GM23338 (cell line): ENCODE measurements around the gene MED13L. TPM values are rescaled to one million over a fixed set of nuclear protein-coding genes. Genes with fewer than 3 reads are reported as not detected.

Experiments used
- ATAC-seq: fragments of 200-7000 bp; cut with Tn5 transposase; 3 replicates; pipeline ENCODE4 v1.9.1; 2020
- DNase-seq: peaks from one replicate; pipeline ENCODE4 v3.0.0-alpha.2; 2015; ENCODE audit warnings: low spot score
- H2AFZ ChIP-seq: fragments of 200-600 bp; sonication (generic); 2 replicates; pipeline ENCODE4 v1.8.0; 2016; ENCODE audit warnings: antibody characterized with exemption, mild to moderate bottlenecking, moderate library complexity
- H3F3A ChIP-seq: fragments of 200-600 bp; sonication (generic); replicated peaks from 2 replicates; pipeline ENCODE4 v1.8.0; 2017; ENCODE audit warnings: antibody characterized with exemption, mixed run types, low read depth
- H3K27ac ChIP-seq: fragments of 200-600 bp; sonication (generic); 2 replicates; pipeline ENCODE4 v1.6.1; 2016; ENCODE audit warnings: low read depth
- H3K27me3 ChIP-seq: fragments of 200-600 bp; sonication (generic); 2 replicates; pipeline ENCODE4 v1.8.0; 2016; ENCODE audit warnings: mild to moderate bottlenecking, mixed run types, moderate library complexity; ENCODE audit not compliant: insufficient read depth
- H3K36me3 ChIP-seq: fragments of 200-600 bp; sonication (generic); 2 replicates; pipeline ENCODE4 v1.8.0; 2016; ENCODE audit warnings: mild to moderate bottlenecking; ENCODE audit not compliant: insufficient read depth
- H3K4me1 ChIP-seq: fragments of 200-600 bp; sonication (generic); 2 replicates; pipeline ENCODE4 v1.8.0; 2016; ENCODE audit warnings: mild to moderate bottlenecking, moderate library complexity; ENCODE audit not compliant: insufficient read depth
- H3K4me2 ChIP-seq: fragments of 200-600 bp; sonication (generic); 2 replicates; pipeline ENCODE4 v1.7.1; 2017; ENCODE audit warnings: mixed run types
- H3K4me3 ChIP-seq: fragments of 200-600 bp; sonication (generic); 2 replicates; pipeline ENCODE4 v1.6.1; 2016; ENCODE audit warnings: mixed run types
- H3K79me2 ChIP-seq: fragments of 200-600 bp; sonication (generic); replicated peaks from 2 replicates; pipeline ENCODE4 v1.8.0; 2017; ENCODE audit warnings: mild to moderate bottlenecking; ENCODE audit not compliant: insufficient read depth
- H3K9me2 ChIP-seq: fragments of 200-600 bp; sonication (generic); 2 replicates; pipeline ENCODE4 v1.8.0; 2017; ENCODE audit not compliant: insufficient read depth
- H4K20me1 ChIP-seq: fragments of 200-600 bp; sonication (generic); replicated peaks from 2 replicates; pipeline ENCODE4 v1.8.0; 2017; ENCODE audit warnings: mild to moderate bottlenecking; ENCODE audit not compliant: insufficient read depth
- H3K27ac Mint-ChIP-seq: 2 replicates; pipeline ENCODE4 v1.8.0; 2020; ENCODE audit warnings: inconsistent platforms, mild to moderate bottlenecking, moderate library complexity, mixed read lengths
- H3K27me3 Mint-ChIP-seq: 3 replicates; pipeline ENCODE4 v1.8.0; 2022; ENCODE audit warnings: low read depth, mild to moderate bottlenecking, moderate library complexity, mixed read lengths, inconsistent platforms; ENCODE audit not compliant: insufficient read depth, poor library complexity
- H3K36me3 Mint-ChIP-seq: 3 replicates; pipeline ENCODE4 v1.8.0; 2021; ENCODE audit warnings: low read depth, mild to moderate bottlenecking, inconsistent platforms, moderate library complexity, mixed read lengths
- H3K4me1 Mint-ChIP-seq: 3 replicates; pipeline ENCODE4 v1.8.0; 2020; ENCODE audit warnings: mild to moderate bottlenecking, inconsistent platforms, mixed read lengths
- H3K4me3 Mint-ChIP-seq: 3 replicates; pipeline ENCODE4 v1.8.0; 2021; ENCODE audit warnings: moderate library complexity, mild to moderate bottlenecking, inconsistent platforms, mixed read lengths
- H3K9me3 Mint-ChIP-seq: 3 replicates; pipeline ENCODE4 v1.8.0; 2020; ENCODE audit warnings: moderate library complexity, mild to moderate bottlenecking, inconsistent platforms, mixed read lengths
- CREB1 ChIP-seq: fragments of 250-450 bp; sonication (Bioruptor Pico); IDR thresholded peaks from 2 replicates; pipeline ENCODE4 v1.5.0; 2020; ENCODE audit warnings: low read depth, mild to moderate bottlenecking, moderate library complexity
- EZH2 ChIP-seq: fragments of 200-600 bp; sonication (generic); IDR thresholded peaks from one replicate; pipeline ENCODE4 v1.8.0; 2017; ENCODE audit warnings: antibody characterized with exemption, mild to moderate bottlenecking, low read depth; ENCODE audit not compliant: unreplicated experiment
- EZH2phosphoT487 ChIP-seq: fragments of 200-600 bp; sonication (generic); IDR thresholded peaks from one replicate; pipeline ENCODE4 v1.8.1; 2018; ENCODE audit warnings: antibody characterized with exemption; ENCODE audit not compliant: unreplicated experiment
- JUNB ChIP-seq: IDR thresholded peaks from one replicate; pipeline ENCODE4 v1.6.1; 2016; ENCODE audit warnings: antibody characterized with exemption; ENCODE audit not compliant: unreplicated experiment
- NANOG ChIP-seq: IDR thresholded peaks from 2 replicates; pipeline ENCODE4 v1.6.1; 2016; ENCODE audit warnings: antibody characterized with exemption, borderline replicate concordance
- POLR2AphosphoS5 ChIP-seq: IDR thresholded peaks from 2 replicates; pipeline ENCODE4 v1.6.1; 2016; ENCODE audit warnings: antibody characterized with exemption, low read depth
- STAT1 ChIP-seq: IDR thresholded peaks from one replicate; pipeline ENCODE4 v1.6.1; 2016; ENCODE audit warnings: antibody characterized with exemption; ENCODE audit not compliant: unreplicated experiment
- ZNF114 ChIP-seq: fragments of 250-450 bp; sonication (Bioruptor Pico); IDR thresholded peaks from 2 replicates; pipeline ENCODE4 v1.5.0; 2020; ENCODE audit warnings: mild to moderate bottlenecking, moderate library complexity
- ZNF331 ChIP-seq: fragments of 250-450 bp; sonication (Bioruptor Pico); IDR thresholded peaks from 2 replicates; pipeline ENCODE4 v1.5.0; 2020; ENCODE audit warnings: low read depth, mild to moderate bottlenecking, moderate library complexity
- polyA plus RNA-seq: library from polyadenylated mRNA; unstranded; fragments of >200 nt; fragmentation: Nextera tagmentation; extraction: Ambion mirVana; gene quantifications from 2 replicates; pipeline ENCODE4 v1.2.1, GENCODE V29; 2016
- total RNA-seq: library from RNA; depleted of rRNA; stranded (reverse); fragments of >200 nt; shearing (Covaris generic); gene quantifications from 2 replicates; pipeline ENCODE4 v1.2.3, GENCODE V29; 2014
- TF ChIP-seq, protein P1 (sequence below): IDR thresholded peaks from one replicate; pipeline ENCODE4 v1.6.1; 2018; ENCODE audit warnings: antibody characterized with exemption; ENCODE audit not compliant: unreplicated experiment
- TF ChIP-seq, protein P2 (sequence below), 2 experiments: fragments of 200-600 bp in 1 of 2; sonication (generic) in 1 of 2; conservative IDR thresholded peaks; 2 replicates each; pipeline versions ENCODE4 v1.5.1 to v1.6.1; 2016 to 2017; ENCODE audit warnings: antibody characterized with exemption in 2 of 2, low read depth in 2 of 2, mild to moderate bottlenecking in 2 of 2, moderate library complexity in 1 of 2
- TF ChIP-seq, protein P3 (sequence below): IDR thresholded peaks from 2 replicates; pipeline ENCODE4 v1.6.1; 2016; ENCODE audit warnings: antibody characterized with exemption
- TF ChIP-seq, protein P4 (sequence below): fragments of 250-450 bp; sonication (Bioruptor Pico); IDR thresholded peaks from 2 replicates; pipeline ENCODE4 v1.5.0; 2020; ENCODE audit warnings: mild to moderate bottlenecking, moderate library complexity

Gene MED13L
- total and polyA plus RNA-seq, 2 experiments from 2014 or later, result 20.9 to 73.6 TPM

DNA sequence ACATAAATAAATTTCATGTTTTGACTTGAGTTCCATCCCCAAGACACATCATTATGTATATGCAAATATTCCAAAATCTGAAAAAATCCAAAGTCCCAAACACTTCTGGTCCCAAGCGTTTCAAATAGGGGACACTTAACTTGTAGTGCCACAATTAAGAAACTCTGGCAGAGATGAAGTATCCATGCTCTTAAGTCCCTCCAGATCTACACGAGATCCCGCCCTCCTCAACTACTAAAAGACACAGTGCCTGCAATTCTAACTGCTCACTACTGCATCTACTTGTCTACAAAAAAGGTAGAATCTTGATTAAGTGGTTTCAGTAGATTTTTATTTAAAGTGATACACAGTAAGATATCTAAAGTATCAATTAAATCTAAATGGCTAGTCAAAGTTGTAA, 97.0 kb downstream of the MED13L start:
- H3K9me2 ChIP-seq, result no peaks in the 10 kb centered on the region
- no peak overlapping the region for H3K4me3 Mint-ChIP-seq
- peaks cover 36% of the 10 kb centered on the region for H3K4me1 Mint-ChIP-seq
- no peak overlapping the region for H2AFZ ChIP-seq
- peaks cover under 1% of the 10 kb centered on the region for H3K27me3 Mint-ChIP-seq
- no peak overlapping the region for H3K27ac Mint-ChIP-seq
- no peaks in the 10 kb centered on the region for H3K36me3 ChIP-seq
- peaks cover 15% of the 10 kb centered on the region for H4K20me1 ChIP-seq
- no peaks in the 10 kb centered on the region for H3F3A ChIP-seq
- H3K27ac ChIP-seq, result no peak overlapping the region
- no peak for ATAC-seq
- no peaks in the 10 kb centered on the region for H3K36me3 Mint-ChIP-seq
- TF ChIP-seq, protein P1, sequence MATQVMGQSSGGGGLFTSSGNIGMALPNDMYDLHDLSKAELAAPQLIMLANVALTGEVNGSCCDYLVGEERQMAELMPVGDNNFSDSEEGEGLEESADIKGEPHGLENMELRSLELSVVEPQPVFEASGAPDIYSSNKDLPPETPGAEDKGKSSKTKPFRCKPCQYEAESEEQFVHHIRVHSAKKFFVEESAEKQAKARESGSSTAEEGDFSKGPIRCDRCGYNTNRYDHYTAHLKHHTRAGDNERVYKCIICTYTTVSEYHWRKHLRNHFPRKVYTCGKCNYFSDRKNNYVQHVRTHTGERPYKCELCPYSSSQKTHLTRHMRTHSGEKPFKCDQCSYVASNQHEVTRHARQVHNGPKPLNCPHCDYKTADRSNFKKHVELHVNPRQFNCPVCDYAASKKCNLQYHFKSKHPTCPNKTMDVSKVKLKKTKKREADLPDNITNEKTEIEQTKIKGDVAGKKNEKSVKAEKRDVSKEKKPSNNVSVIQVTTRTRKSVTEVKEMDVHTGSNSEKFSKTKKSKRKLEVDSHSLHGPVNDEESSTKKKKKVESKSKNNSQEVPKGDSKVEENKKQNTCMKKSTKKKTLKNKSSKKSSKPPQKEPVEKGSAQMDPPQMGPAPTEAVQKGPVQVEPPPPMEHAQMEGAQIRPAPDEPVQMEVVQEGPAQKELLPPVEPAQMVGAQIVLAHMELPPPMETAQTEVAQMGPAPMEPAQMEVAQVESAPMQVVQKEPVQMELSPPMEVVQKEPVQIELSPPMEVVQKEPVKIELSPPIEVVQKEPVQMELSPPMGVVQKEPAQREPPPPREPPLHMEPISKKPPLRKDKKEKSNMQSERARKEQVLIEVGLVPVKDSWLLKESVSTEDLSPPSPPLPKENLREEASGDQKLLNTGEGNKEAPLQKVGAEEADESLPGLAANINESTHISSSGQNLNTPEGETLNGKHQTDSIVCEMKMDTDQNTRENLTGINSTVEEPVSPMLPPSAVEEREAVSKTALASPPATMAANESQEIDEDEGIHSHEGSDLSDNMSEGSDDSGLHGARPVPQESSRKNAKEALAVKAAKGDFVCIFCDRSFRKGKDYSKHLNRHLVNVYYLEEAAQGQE, result no peak
- TF ChIP-seq EZH2 (no peak), NANOG (no peak), ZNF331 (CRISPR knock-in tag) (no peak), CREB1 (no peak), JUNB (no peak), EZH2phosphoT487 (no peak), STAT1 (no peak), ZNF114 (CRISPR knock-in tag) (no peak), POLR2AphosphoS5 (no peak)
- TF ChIP-seq, protein P2, sequence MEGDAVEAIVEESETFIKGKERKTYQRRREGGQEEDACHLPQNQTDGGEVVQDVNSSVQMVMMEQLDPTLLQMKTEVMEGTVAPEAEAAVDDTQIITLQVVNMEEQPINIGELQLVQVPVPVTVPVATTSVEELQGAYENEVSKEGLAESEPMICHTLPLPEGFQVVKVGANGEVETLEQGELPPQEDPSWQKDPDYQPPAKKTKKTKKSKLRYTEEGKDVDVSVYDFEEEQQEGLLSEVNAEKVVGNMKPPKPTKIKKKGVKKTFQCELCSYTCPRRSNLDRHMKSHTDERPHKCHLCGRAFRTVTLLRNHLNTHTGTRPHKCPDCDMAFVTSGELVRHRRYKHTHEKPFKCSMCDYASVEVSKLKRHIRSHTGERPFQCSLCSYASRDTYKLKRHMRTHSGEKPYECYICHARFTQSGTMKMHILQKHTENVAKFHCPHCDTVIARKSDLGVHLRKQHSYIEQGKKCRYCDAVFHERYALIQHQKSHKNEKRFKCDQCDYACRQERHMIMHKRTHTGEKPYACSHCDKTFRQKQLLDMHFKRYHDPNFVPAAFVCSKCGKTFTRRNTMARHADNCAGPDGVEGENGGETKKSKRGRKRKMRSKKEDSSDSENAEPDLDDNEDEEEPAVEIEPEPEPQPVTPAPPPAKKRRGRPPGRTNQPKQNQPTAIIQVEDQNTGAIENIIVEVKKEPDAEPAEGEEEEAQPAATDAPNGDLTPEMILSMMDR (conservative IDR thresholded peaks at IDR 0.05; ENCODE audit: low read depth in 2 of 2), result no peak
- TF ChIP-seq, protein P3, sequence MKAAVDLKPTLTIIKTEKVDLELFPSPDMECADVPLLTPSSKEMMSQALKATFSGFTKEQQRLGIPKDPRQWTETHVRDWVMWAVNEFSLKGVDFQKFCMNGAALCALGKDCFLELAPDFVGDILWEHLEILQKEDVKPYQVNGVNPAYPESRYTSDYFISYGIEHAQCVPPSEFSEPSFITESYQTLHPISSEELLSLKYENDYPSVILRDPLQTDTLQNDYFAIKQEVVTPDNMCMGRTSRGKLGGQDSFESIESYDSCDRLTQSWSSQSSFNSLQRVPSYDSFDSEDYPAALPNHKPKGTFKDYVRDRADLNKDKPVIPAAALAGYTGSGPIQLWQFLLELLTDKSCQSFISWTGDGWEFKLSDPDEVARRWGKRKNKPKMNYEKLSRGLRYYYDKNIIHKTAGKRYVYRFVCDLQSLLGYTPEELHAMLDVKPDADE, result no peak
- TF ChIP-seq, protein P4, sequence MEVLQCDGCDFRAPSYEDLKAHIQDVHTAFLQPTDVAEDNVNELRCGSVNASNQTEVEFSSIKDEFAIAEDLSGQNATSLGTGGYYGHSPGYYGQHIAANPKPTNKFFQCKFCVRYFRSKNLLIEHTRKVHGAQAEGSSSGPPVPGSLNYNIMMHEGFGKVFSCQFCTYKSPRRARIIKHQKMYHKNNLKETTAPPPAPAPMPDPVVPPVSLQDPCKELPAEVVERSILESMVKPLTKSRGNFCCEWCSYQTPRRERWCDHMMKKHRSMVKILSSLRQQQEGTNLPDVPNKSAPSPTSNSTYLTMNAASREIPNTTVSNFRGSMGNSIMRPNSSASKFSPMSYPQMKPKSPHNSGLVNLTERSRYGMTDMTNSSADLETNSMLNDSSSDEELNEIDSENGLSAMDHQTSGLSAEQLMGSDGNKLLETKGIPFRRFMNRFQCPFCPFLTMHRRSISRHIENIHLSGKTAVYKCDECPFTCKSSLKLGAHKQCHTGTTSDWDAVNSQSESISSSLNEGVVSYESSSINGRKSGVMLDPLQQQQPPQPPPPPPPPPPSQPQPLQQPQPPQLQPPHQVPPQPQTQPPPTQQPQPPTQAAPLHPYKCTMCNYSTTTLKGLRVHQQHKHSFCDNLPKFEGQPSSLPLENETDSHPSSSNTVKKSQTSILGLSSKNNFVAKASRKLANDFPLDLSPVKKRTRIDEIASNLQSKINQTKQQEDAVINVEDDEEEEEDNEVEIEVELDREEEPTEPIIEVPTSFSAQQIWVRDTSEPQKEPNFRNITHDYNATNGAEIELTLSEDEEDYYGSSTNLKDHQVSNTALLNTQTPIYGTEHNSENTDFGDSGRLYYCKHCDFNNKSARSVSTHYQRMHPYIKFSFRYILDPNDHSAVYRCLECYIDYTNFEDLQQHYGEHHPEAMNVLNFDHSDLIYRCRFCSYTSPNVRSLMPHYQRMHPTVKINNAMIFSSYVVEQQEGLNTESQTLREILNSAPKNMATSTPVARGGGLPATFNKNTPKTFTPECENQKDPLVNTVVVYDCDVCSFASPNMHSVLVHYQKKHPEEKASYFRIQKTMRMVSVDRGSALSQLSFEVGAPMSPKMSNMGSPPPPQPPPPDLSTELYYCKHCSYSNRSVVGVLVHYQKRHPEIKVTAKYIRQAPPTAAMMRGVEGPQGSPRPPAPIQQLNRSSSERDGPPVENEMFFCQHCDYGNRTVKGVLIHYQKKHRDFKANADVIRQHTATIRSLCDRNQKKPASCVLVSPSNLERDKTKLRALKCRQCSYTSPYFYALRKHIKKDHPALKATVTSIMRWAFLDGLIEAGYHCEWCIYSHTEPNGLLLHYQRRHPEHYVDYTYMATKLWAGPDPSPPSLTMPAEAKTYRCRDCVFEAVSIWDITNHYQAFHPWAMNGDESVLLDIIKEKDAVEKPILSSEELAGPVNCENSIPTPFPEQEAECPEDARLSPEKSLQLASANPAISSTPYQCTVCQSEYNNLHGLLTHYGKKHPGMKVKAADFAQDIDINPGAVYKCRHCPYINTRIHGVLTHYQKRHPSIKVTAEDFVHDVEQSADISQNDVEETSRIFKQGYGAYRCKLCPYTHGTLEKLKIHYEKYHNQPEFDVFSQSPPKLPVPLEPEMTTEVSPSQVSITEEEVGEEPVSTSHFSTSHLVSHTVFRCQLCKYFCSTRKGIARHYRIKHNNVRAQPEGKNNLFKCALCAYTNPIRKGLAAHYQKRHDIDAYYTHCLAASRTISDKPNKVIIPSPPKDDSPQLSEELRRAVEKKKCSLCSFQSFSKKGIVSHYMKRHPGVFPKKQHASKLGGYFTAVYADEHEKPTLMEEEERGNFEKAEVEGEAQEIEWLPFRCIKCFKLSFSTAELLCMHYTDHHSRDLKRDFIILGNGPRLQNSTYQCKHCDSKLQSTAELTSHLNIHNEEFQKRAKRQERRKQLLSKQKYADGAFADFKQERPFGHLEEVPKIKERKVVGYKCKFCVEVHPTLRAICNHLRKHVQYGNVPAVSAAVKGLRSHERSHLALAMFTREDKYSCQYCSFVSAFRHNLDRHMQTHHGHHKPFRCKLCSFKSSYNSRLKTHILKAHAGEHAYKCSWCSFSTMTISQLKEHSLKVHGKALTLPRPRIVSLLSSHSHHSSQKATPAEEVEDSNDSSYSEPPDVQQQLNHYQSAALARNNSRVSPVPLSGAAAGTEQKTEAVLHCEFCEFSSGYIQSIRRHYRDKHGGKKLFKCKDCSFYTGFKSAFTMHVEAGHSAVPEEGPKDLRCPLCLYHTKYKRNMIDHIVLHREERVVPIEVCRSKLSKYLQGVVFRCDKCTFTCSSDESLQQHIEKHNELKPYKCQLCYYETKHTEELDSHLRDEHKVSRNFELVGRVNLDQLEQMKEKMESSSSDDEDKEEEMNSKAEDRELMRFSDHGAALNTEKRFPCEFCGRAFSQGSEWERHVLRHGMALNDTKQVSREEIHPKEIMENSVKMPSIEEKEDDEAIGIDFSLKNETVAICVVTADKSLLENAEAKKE, result no peak
- no peak for DNase-seq
- no peaks in the 10 kb centered on the region for H3K9me3 Mint-ChIP-seq
- peaks cover 18% of the 10 kb centered on the region for H3K4me1 ChIP-seq
- no peak overlapping the region for H3K4me3 ChIP-seq
- no peaks in the 10 kb centered on the region for H3K27me3 ChIP-seq
- no peak overlapping the region for H3K4me2 ChIP-seq
- H3K79me2 ChIP-seq, result peaks cover 99% of the 10 kb centered on the region
